ENCODE measurements around the gene LRRC74A. TPM values are rescaled to one million over a fixed set of nuclear protein-coding genes. Genes with fewer than 3 reads are reported as not detected.

Gene LRRC74A
- total and polyA plus RNA-seq, 2 donors from 2014 or later = not detected

DNA sequence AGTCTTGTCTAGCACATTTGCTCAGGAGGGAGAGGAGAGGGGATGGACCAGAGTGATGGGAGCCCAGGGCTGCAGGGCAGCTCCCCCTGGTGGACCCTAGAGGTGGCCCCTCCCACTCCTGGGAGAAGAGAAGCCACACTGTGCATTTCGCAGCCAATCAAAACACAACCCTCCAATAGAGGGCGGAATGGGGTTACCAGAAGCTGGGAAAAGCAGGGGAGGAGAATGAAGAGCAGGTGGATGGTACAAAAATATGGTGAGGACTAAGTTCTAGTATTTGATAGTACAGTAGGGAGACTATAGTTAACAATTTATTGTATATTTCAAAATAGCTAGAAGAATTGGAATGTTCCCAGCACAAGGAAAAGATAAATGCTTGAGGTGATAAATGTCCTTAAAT is 41.3 kb upstream of the LRRC74A start:
- intact Hi-C loops (cut with DNase I) = no loop called here
- no peak overlapping the region for H3K27ac ChIP-seq (ENCODE audit: low read depth in 2 of 2, low read length in 2 of 2)
- peaks cover 2 to 24% (median 20%) of the 10 kb centered on the region in 3 donors for H3K36me3 ChIP-seq (ENCODE audit: control insufficient read depth in 2 of 3, insufficient read depth in 3 of 3, low read length in 3 of 3)

DNA sequence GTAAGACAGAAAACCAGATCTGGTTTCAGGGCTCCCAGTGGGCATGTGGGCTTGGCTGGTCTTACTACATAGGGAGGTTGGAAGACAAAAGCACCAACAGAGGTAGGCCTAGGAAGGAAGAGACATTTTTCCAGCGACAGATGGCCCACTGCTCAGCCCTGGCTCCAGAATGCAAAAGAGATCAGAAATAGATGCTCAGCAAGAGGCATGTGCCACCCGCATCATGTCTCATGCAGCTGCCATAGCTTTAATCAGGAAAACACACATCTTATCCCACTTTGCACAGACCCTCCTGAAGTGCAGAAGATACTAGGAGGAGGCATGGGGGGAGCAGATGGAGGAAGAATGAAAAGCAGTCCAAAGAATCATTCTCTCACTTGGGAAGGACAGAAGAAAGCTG is 39.6 kb upstream of the LRRC74A start:
- Histone ChIP-seq H3K27me3 (ENCODE audit: control insufficient read depth, insufficient read depth, low read length) (no peaks in the 10 kb centered on the region), H3K9ac (ENCODE audit: low read length in 3 of 3) (no peak overlapping the region), H3K36me3 (ENCODE audit: control insufficient read depth in 2 of 3, insufficient read depth in 3 of 3, low read length in 3 of 3) (peaks cover 8 to 38% (median 30%) of the 10 kb centered on the region in 3 donors), H3K4me1 (ENCODE audit: control insufficient read depth in 2 of 3, insufficient read depth in 2 of 3, low read depth in 1 of 3, low read length in 3 of 3) (peaks cover 0 to 5% (median 0%) of the 10 kb centered on the region in 3 donors), H3K27ac (ENCODE audit: low read depth in 2 of 2, low read length in 2 of 2) (no peak overlapping the region), H3K4me3 (ENCODE audit: low read length in 3 of 3) (no peak overlapping the region), H3K9me3 (ENCODE audit: control insufficient read depth in 2 of 3, insufficient read depth in 1 of 3, low read length in 3 of 3) (no peaks in the 10 kb centered on the region)
- intact Hi-C loops (cut with DNase I) = no loop called here
- FAIRE-seq (no peak), DNase-seq (no peak)
- TF ChIP-seq, protein P1, sequence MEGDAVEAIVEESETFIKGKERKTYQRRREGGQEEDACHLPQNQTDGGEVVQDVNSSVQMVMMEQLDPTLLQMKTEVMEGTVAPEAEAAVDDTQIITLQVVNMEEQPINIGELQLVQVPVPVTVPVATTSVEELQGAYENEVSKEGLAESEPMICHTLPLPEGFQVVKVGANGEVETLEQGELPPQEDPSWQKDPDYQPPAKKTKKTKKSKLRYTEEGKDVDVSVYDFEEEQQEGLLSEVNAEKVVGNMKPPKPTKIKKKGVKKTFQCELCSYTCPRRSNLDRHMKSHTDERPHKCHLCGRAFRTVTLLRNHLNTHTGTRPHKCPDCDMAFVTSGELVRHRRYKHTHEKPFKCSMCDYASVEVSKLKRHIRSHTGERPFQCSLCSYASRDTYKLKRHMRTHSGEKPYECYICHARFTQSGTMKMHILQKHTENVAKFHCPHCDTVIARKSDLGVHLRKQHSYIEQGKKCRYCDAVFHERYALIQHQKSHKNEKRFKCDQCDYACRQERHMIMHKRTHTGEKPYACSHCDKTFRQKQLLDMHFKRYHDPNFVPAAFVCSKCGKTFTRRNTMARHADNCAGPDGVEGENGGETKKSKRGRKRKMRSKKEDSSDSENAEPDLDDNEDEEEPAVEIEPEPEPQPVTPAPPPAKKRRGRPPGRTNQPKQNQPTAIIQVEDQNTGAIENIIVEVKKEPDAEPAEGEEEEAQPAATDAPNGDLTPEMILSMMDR (IDR thresholded peaks at IDR 0.05; ENCODE audit: borderline replicate concordance, extremely low read depth, insufficient read depth) = no peak

More for the DNA sequence above, 41.3 kb upstream of the LRRC74A start:
- no peaks in the 10 kb centered on the region for H3K27me3 ChIP-seq (ENCODE audit: control insufficient read depth, insufficient read depth, low read length)
- FAIRE-seq (no peak), DNase-seq (peak in 4 of 5 donors; percentile 88 to 94 (median 90))
- no peaks in the 10 kb centered on the region for H3K9me3 ChIP-seq (ENCODE audit: control insufficient read depth in 2 of 3, insufficient read depth in 1 of 3, low read length in 3 of 3)
- no peak overlapping the region for H3K4me3 ChIP-seq (ENCODE audit: low read length in 3 of 3)
- H3K9ac ChIP-seq (ENCODE audit: low read length in 3 of 3) = no peak overlapping the region
- TF ChIP-seq, protein P1 (IDR thresholded peaks at IDR 0.05; ENCODE audit: borderline replicate concordance, extremely low read depth, insufficient read depth) = peak; percentile 52
- peaks cover 0 to 9% (median 0%) of the 10 kb centered on the region in 3 donors for H3K4me1 ChIP-seq (ENCODE audit: control insufficient read depth in 2 of 3, insufficient read depth in 2 of 3, low read depth in 1 of 3, low read length in 3 of 3)

DNA sequence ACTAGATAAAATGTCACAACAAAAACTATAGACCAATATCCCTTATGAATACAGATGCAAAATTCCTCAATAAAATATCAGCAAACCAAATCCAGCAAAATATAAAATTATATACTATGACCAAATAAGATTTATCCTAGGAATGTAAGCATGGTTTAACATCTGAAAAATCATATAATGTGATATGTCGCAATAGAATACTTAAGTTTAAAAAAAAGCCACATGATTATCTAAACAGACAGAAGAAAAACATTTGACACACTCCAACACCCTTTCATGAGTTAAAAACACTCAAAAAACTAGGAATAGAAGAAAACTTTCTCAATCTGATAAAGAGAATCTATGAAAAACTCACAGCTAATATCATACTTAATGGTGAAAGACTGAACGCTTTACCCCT is 33.8 kb upstream of the LRRC74A start:
- H3K36me3 ChIP-seq (ENCODE audit: control insufficient read depth in 2 of 3, insufficient read depth in 3 of 3, low read length in 3 of 3) = peaks cover 8 to 33% (median 26%) of the 10 kb centered on the region in 3 donors
- H3K9me3 ChIP-seq (ENCODE audit: control insufficient read depth in 2 of 3, insufficient read depth in 1 of 3, low read length in 3 of 3) = no peaks in the 10 kb centered on the region

More for the DNA sequence above, 33.8 kb upstream of the LRRC74A start:
- FAIRE-seq = no peak
- no peak overlapping the region for H3K9ac ChIP-seq (ENCODE audit: low read length in 3 of 3)
- no peak for DNase-seq
- H3K27me3 ChIP-seq (ENCODE audit: control insufficient read depth, insufficient read depth, low read length) = no peaks in the 10 kb centered on the region
- intact Hi-C loops (cut with DNase I) = no loop called here
- H3K27ac ChIP-seq (ENCODE audit: low read depth in 2 of 2, low read length in 2 of 2) = no peak overlapping the region
- H3K4me1 ChIP-seq (ENCODE audit: control insufficient read depth in 2 of 3, insufficient read depth in 2 of 3, low read depth in 1 of 3, low read length in 3 of 3) = no peaks in the 10 kb centered on the region
- H3K4me3 ChIP-seq (ENCODE audit: low read length in 3 of 3) = no peak overlapping the region
- TF ChIP-seq, protein P1 (IDR thresholded peaks at IDR 0.05; ENCODE audit: borderline replicate concordance, extremely low read depth, insufficient read depth) = no peak

All from kidney (tissue), 14 donors.